Measurements from ENCODE around the gene MED13L.
"Not testable (repeated sequence)": the region's sequence is repeated elsewhere in the genome, so short reads cannot be mapped to it uniquely, and the experiment has no call there.

The MED13L gene

DNA sequence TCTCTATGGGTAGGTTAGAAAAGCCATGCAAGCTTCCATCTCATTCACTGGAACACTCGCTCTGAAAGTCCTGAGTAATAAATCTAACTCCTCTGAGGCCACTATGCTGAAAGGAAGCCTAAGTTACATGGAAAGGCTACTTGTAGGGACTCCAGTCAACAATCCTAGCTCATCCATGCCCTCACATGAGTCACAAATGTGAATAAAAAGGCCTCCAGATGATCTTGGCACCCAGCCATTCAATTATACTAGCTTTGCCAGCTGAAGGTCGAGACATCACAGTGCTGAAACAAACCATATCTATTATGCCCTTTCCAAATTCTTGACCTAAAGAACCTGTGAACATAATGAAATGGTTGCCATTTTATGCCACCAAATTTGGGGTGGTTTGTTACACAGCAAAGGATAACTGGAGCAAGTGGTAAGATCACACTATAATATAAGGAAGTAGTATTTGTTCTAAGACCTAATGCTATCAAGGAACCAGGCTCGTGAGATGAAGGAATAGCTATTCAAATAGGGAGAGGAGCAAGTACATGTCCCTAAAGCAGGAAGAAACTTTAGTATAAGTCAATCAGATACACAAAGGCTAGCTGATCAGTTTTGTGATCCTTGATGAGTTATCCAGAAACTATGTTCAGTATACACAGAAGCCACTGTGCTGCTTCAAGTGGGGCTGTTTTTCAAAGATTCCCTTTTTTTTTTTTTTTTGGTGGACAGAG is 142.1 kb downstream of the MED13L start:
- H3K4me3 ChIP-seq (ENCODE audit: low read depth in 1 of 2, low read length in 2 of 2): no peak overlapping the region
- no peak overlapping the region for H3K27ac ChIP-seq (ENCODE audit: low read length)
- H3K27me3 ChIP-seq (ENCODE audit: low read depth, low read length): no peaks in the 10 kb centered on the region
- H3K9me3 ChIP-seq (ENCODE audit: control insufficient read depth in 1 of 2, low read length in 2 of 2): no peaks in the 10 kb centered on the region
- no peaks in the 10 kb centered on the region for H3K36me3 ChIP-seq (ENCODE audit: control insufficient read depth in 1 of 2, insufficient read depth in 2 of 2, low read length in 2 of 2)
- H3K4me1 ChIP-seq (ENCODE audit: control insufficient read depth in 1 of 2, insufficient read depth in 2 of 2, low read length in 2 of 2): peaks cover 18 to 69% of the 10 kb centered on the region in 2 donors

DNA sequence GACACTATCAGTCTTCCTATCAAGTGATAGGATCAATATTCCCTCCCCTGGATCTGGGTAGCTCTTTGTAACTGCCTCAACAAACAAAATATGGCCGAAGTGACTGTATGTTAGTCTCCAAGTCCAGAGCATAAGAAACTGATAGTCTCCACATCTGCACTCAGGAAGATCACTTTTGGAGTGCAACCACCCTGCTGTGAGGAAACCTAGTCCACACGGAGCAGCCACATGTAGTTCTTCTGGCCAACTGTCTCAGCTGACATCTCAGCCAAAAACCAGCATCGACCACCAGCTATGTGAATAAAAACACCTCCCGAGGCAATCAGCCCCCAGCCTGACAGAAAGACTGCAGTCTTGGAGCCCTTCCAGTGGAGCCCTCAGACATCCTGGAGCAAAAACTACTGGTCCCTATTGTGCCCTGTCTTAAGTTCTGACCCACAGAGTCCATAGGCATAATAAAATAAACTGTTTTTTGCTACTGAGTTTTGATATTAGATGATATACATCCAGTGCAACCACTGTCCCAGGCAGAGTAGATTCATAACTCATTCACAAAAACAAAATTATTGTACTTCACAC is 143.8 kb downstream of the MED13L start:
- H3K27me3 ChIP-seq (ENCODE audit: low read depth, low read length): no peaks in the 10 kb centered on the region
- H3K27ac ChIP-seq (ENCODE audit: low read length): no peak overlapping the region
- H3K4me1 ChIP-seq (ENCODE audit: control insufficient read depth in 1 of 2, insufficient read depth in 2 of 2, low read length in 2 of 2): peaks cover 17 to 73% of the 10 kb centered on the region in 2 donors
- no peaks in the 10 kb centered on the region for H3K36me3 ChIP-seq (ENCODE audit: control insufficient read depth in 1 of 2, insufficient read depth in 2 of 2, low read length in 2 of 2)
- H3K4me3 ChIP-seq (ENCODE audit: low read depth in 1 of 2, low read length in 2 of 2): no peak overlapping the region
- H3K9me3 ChIP-seq (ENCODE audit: control insufficient read depth in 1 of 2, low read length in 2 of 2): no peaks in the 10 kb centered on the region

DNA sequence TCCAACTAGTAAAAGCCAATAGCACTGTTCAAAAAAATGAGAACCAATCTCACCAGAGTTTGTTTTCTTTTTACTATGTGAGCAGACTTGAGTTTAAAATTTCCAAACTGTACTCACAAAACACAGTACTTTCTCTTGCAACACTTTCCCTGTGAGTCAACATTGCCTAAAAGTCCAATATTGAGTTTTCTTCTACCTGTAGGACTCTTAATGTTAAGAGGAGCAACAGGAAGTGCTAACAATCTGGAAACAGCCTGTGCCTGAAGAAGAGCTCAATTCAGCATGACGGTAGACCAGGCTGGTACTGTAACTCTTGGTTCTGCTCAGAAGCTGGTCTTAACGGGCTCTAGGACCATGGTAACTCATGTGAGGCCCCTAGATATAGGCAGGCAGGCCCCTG is 144.3 kb downstream of the MED13L start:
- Histone ChIP-seq H3K36me3 (ENCODE audit: control insufficient read depth in 1 of 2, insufficient read depth in 2 of 2, low read length in 2 of 2) (no peaks in the 10 kb centered on the region), H3K4me3 (ENCODE audit: low read depth in 1 of 2, low read length in 2 of 2) (no peak overlapping the region), H3K27me3 (ENCODE audit: low read depth, low read length) (no peaks in the 10 kb centered on the region), H3K9me3 (ENCODE audit: control insufficient read depth in 1 of 2, low read length in 2 of 2) (no peaks in the 10 kb centered on the region), H3K27ac (ENCODE audit: low read length) (no peak overlapping the region), H3K4me1 (ENCODE audit: control insufficient read depth in 1 of 2, insufficient read depth in 2 of 2, low read length in 2 of 2) (peaks cover 21 to 67% of the 10 kb centered on the region in 2 donors)

DNA sequence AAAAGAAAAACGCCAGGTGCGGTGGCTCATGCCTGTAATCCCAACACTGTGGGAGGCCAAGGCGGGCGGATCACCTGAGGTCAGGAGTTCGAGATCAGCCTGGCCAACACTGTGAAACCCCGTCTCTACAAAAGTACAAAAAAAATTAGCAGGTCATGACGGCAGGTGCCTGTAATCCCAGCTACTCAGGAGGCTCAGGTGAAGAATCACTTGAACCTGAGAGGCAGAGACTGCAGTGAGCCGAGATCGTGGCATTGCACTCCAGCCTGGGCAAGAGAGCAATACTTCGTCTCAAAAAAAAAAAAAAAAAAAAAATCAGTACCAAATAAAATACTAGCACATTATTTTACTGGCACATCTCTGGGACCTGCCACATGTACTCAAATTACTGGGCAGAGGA is 145.5 kb downstream of the MED13L start:
- H3K9me3 ChIP-seq (ENCODE audit: control insufficient read depth in 1 of 2, low read length in 2 of 2); H3K4me3 ChIP-seq (ENCODE audit: low read depth in 1 of 2, low read length in 2 of 2); H3K27ac ChIP-seq (ENCODE audit: low read length); H3K36me3 ChIP-seq (ENCODE audit: control insufficient read depth in 1 of 2, insufficient read depth in 2 of 2, low read length in 2 of 2); H3K27me3 ChIP-seq (ENCODE audit: low read depth, low read length): not testable (repeated sequence)
- H3K4me1 ChIP-seq (ENCODE audit: control insufficient read depth in 1 of 2, insufficient read depth in 2 of 2, low read length in 2 of 2): peaks cover 24 to 63% of the 10 kb centered on the region in 2 donors

DNA sequence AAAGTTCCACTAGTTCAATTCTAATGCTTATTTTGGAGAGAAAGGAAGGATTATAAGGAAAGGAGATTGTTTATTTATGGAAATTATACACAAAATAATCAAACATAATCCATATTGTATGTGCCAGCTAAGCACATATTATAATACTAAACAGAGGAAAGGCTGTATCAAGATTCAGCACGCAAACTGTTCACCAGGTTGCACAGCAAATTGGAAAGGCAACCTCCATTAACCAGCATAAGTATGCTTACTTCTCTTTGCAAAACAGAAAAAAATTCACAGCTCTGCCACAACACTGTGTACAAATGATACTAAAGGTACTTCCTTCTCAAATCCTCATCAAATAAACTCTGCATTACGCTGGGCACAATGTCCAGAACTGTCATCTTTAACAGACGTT is 146.3 kb downstream of the MED13L start:
- Histone ChIP-seq H3K9me3 (ENCODE audit: control insufficient read depth in 1 of 2, low read length in 2 of 2) (no peaks in the 10 kb centered on the region), H3K4me1 (ENCODE audit: control insufficient read depth in 1 of 2, insufficient read depth in 2 of 2, low read length in 2 of 2) (peaks cover 17 to 65% of the 10 kb centered on the region in 2 donors), H3K27ac (ENCODE audit: low read length) (no peak overlapping the region), H3K4me3 (ENCODE audit: low read depth in 1 of 2, low read length in 2 of 2) (no peak overlapping the region), H3K36me3 (ENCODE audit: control insufficient read depth in 1 of 2, insufficient read depth in 2 of 2, low read length in 2 of 2) (no peaks in the 10 kb centered on the region), H3K27me3 (ENCODE audit: low read depth, low read length) (no peaks in the 10 kb centered on the region)

DNA sequence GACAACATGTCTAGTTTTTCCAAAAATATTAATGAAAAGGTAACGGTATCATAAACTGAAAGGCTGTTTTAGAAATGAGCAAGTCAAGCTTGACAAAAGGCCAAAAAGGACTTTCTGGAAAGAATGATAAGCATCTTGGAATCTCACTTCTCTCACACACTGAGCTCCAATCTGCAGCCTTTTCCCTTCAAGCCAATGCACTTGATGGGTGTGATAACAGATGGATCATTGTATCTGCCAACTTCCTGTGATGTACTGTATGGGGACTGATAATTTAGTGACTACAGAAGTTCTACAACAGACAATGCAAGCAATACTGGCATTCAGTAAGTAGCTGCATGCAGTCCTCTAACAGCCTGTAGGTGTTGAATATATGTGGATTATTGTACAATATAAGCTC is 147.1 kb downstream of the MED13L start:
- Histone ChIP-seq H3K27ac (ENCODE audit: low read length) (no peak overlapping the region), H3K4me3 (ENCODE audit: low read depth in 1 of 2, low read length in 2 of 2) (no peak overlapping the region), H3K9me3 (ENCODE audit: control insufficient read depth in 1 of 2, low read length in 2 of 2) (no peaks in the 10 kb centered on the region), H3K36me3 (ENCODE audit: control insufficient read depth in 1 of 2, insufficient read depth in 2 of 2, low read length in 2 of 2) (no peaks in the 10 kb centered on the region), H3K27me3 (ENCODE audit: low read depth, low read length) (no peaks in the 10 kb centered on the region), H3K4me1 (ENCODE audit: control insufficient read depth in 1 of 2, insufficient read depth in 2 of 2, low read length in 2 of 2) (peaks cover 16 to 69% of the 10 kb centered on the region in 2 donors)

DNA sequence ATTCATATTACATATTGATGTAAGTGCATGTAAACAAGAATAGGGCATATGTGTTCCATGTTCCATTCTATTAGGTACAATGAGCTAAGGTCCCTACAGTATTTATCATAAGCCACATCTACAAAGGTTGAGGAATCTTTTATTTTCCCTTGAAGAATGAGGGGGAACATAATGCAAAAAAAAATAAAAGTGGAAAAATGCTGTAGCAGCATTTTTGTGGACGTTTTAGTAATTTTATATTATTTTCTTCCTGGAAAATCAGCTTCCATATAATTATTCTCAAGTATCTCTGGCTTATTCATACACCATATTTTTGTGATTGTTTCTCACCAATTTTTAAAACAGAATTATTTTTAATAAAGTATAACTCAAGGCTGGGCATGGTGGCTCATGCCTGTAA is 148.7 kb downstream of the MED13L start:
- Histone ChIP-seq H3K27ac (ENCODE audit: low read length) (no peak overlapping the region), H3K4me1 (ENCODE audit: control insufficient read depth in 1 of 2, insufficient read depth in 2 of 2, low read length in 2 of 2) (peaks cover 18 to 62% of the 10 kb centered on the region in 2 donors)

DNA sequence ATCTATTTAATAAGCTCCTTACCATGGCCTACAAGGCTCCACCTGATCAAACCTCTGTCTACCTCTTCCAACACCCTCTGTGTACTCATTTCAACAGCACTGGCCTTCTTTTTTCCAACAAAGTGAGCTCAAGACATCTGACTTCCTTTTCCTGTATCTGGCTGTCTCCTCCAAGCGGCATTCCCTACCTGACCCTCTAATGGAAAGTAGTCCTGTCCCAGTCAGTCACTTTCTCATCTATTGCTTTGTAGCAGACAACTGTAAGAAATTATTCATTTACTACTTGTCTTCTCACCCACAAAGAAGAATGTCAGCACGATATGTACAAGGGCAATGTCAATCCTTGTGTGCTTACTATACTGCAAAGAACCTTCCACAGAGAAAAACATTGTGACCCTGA is 149.6 kb downstream of the MED13L start:
- Histone ChIP-seq H3K27ac (ENCODE audit: low read length) (no peak overlapping the region), H3K27me3 (ENCODE audit: low read depth, low read length) (no peaks in the 10 kb centered on the region), H3K36me3 (ENCODE audit: control insufficient read depth in 1 of 2, insufficient read depth in 2 of 2, low read length in 2 of 2) (no peaks in the 10 kb centered on the region), H3K9me3 (ENCODE audit: control insufficient read depth in 1 of 2, low read length in 2 of 2) (no peaks in the 10 kb centered on the region), H3K4me1 (ENCODE audit: control insufficient read depth in 1 of 2, insufficient read depth in 2 of 2, low read length in 2 of 2) (peaks cover 24 to 62% of the 10 kb centered on the region in 2 donors), H3K4me3 (ENCODE audit: low read depth in 1 of 2, low read length in 2 of 2) (no peak overlapping the region)

More for the DNA sequence above, 148.7 kb downstream of the MED13L start:
- no peaks in the 10 kb centered on the region for H3K9me3 ChIP-seq (ENCODE audit: control insufficient read depth in 1 of 2, low read length in 2 of 2)
- no peaks in the 10 kb centered on the region for H3K36me3 ChIP-seq (ENCODE audit: control insufficient read depth in 1 of 2, insufficient read depth in 2 of 2, low read length in 2 of 2)
- no peaks in the 10 kb centered on the region for H3K27me3 ChIP-seq (ENCODE audit: low read depth, low read length)
- no peak overlapping the region for H3K4me3 ChIP-seq (ENCODE audit: low read depth in 1 of 2, low read length in 2 of 2)

DNA sequence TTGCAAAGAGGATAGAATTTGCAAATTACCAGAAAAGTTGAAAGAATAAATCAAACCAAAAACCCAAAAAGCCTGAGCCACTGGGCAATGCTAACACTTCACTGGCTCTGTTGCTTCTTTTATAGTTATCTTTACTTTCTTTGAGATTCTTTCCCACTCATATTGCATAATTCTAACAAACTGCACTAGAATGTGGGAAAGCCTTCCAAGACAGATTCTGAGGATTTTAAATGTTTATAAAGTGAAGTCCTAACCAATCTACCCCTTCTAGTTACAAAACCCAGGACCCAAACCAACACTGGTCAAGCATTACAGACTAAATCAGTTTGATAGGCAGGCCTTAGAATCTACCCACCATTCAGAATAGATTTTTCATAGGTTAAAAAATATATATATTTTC is 150.9 kb downstream of the MED13L start:
- H3K27ac ChIP-seq (ENCODE audit: low read length): no peak overlapping the region

DNA sequence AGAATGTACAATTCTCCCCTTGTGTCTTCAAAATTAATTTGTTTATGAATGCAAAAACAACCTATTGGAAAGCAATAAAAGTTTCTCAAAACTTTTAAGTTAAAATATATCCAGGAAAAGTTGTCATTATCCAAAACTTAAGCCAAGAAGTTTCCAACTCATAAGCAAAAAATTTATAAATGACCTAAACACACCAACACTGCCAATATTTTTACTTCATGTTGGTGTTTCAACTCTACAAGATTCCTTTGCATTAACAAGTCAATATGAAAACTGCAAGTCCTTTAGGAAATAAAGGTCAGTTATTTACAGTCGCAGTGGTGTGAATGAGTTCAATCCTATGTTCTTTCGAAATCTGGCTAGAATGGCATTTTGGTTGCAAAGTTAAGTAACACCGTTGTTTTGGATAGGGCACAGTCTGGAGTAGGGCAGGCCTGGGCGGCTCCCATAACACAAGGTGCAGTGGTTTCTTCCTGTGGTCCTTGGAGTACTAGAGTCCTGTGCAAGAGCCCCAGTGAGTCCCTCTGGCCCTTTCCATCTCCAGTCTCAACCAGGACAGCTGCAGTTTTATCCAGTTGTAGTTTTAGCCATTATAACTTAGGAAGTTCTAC is 151.4 kb downstream of the MED13L start:
- Histone ChIP-seq H3K4me3 (ENCODE audit: low read depth in 1 of 2, low read length in 2 of 2) (no peak overlapping the region), H3K4me1 (ENCODE audit: control insufficient read depth in 1 of 2, insufficient read depth in 2 of 2, low read length in 2 of 2) (peaks cover 34 to 67% of the 10 kb centered on the region in 2 donors), H3K36me3 (ENCODE audit: control insufficient read depth in 1 of 2, insufficient read depth in 2 of 2, low read length in 2 of 2) (no peaks in the 10 kb centered on the region), H3K27ac (ENCODE audit: low read length) (no peak overlapping the region), H3K27me3 (ENCODE audit: low read depth, low read length) (no peaks in the 10 kb centered on the region), H3K9me3 (ENCODE audit: control insufficient read depth in 1 of 2, low read length in 2 of 2) (no peaks in the 10 kb centered on the region)

More for the DNA sequence above, 150.9 kb downstream of the MED13L start:
- H3K27me3 ChIP-seq (ENCODE audit: low read depth, low read length): no peaks in the 10 kb centered on the region
- peaks cover 34 to 66% of the 10 kb centered on the region in 2 donors for H3K4me1 ChIP-seq (ENCODE audit: control insufficient read depth in 1 of 2, insufficient read depth in 2 of 2, low read length in 2 of 2)
- H3K9me3 ChIP-seq (ENCODE audit: control insufficient read depth in 1 of 2, low read length in 2 of 2): no peaks in the 10 kb centered on the region
- no peaks in the 10 kb centered on the region for H3K36me3 ChIP-seq (ENCODE audit: control insufficient read depth in 1 of 2, insufficient read depth in 2 of 2, low read length in 2 of 2)
- no peak overlapping the region for H3K4me3 ChIP-seq (ENCODE audit: low read depth in 1 of 2, low read length in 2 of 2)

DNA sequence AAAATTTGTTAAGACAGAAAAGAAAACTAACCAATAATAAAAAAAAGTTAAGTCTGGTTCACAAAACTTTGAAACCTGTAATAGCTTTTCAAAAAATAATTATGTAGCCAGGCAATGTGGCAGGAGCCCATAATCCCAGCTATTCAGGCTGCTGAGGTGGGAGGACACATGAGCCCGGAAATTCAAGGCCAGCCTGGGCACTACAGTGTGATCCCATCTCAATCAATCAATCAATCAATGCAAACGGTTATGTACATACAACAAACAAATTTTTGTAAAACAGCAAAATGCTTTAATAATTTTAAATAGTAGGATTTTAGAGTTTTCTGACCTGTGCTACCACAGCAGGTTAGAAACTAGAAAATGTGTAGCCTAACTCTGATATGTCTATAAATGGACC is 152.4 kb downstream of the MED13L start:
- Histone ChIP-seq H3K36me3 (ENCODE audit: control insufficient read depth in 1 of 2, insufficient read depth in 2 of 2, low read length in 2 of 2) (no peaks in the 10 kb centered on the region), H3K9me3 (ENCODE audit: control insufficient read depth in 1 of 2, low read length in 2 of 2) (no peaks in the 10 kb centered on the region), H3K4me1 (ENCODE audit: control insufficient read depth in 1 of 2, insufficient read depth in 2 of 2, low read length in 2 of 2) (peaks cover 28 to 67% of the 10 kb centered on the region in 2 donors), H3K27me3 (ENCODE audit: low read depth, low read length) (no peaks in the 10 kb centered on the region), H3K27ac (ENCODE audit: low read length) (no peak overlapping the region), H3K4me3 (ENCODE audit: low read depth in 1 of 2, low read length in 2 of 2) (no peak overlapping the region)

All from muscle layer of duodenum (tissue), 2 donors.